CD14-positive monocyte (primary cell): ENCODE measurements around the gene CCL4. TPM values are rescaled to one million over a fixed set of nuclear protein-coding genes. Genes with fewer than 3 reads are reported as not detected.
A peak's percentile ranks its signal among the peaks of the same experiment; 100 is the strongest.
"Not testable (repeated sequence)": the region's sequence is repeated elsewhere in the genome, so short reads cannot be mapped to it uniquely, and the experiment has no call there.

Experiments used
- DNase-seq, 3 donors: peaks; one replicate each; pipeline ENCODE4 v3.0.0-alpha.2; 2011 to 2022
- H2AFZ ChIP-seq: 2 replicates; pipeline ENCODE4 v1.6.0; 2012; ENCODE audit warnings: mild to moderate bottlenecking, low read depth, low read length, inconsistent platforms; ENCODE audit not compliant: insufficient read depth, poor library complexity, severe bottlenecking
- H3K27ac ChIP-seq, 2 donors: 1 replicate in 1 of 2; 2 replicates in 1 of 2; pipeline ENCODE4 v1.5.1; 2012 to 2013; ENCODE audit warnings: low read length in 2 of 2, control low read depth in 1 of 2, inconsistent platforms in 1 of 2, low read depth in 1 of 2, mild to moderate bottlenecking in 1 of 2
- H3K27me3 ChIP-seq, 2 donors: one replicate each; pipeline versions ENCODE4 v1.6.0 to v1.6.1; 2011 to 2013; ENCODE audit warnings: low read length in 2 of 2; ENCODE audit not compliant: control insufficient read depth in 2 of 2, insufficient read depth in 2 of 2
- H3K36me3 ChIP-seq, 2 donors: replicated peaks in 1 of 2; 1 replicate in 1 of 2; 2 replicates in 1 of 2; pipeline versions ENCODE4 v1.5.1 to v1.6.1; 2012 to 2013; ENCODE audit warnings: low read length in 2 of 2, control low read depth in 1 of 2, inconsistent platforms in 1 of 2, mild to moderate bottlenecking in 1 of 2; ENCODE audit not compliant: insufficient read depth in 2 of 2, control insufficient read depth in 1 of 2
- H3K4me1 ChIP-seq, 2 donors: 1 replicate in 1 of 2; 2 replicates in 1 of 2; pipeline versions ENCODE4 v1.5.1 to v1.6.1; 2012 to 2013; ENCODE audit warnings: low read length in 2 of 2, control low read depth in 1 of 2, inconsistent platforms in 1 of 2, mild to moderate bottlenecking in 1 of 2, moderate library complexity in 1 of 2; ENCODE audit not compliant: insufficient read depth in 2 of 2, control insufficient read depth in 1 of 2
- H3K4me2 ChIP-seq: replicated peaks from 2 replicates; pipeline ENCODE3; 2012; ENCODE audit warnings: low read length, moderate library complexity, mild to moderate bottlenecking; ENCODE audit not compliant: poor library complexity, severe bottlenecking; ENCODE audit errors: extremely low read depth
- H3K4me3 ChIP-seq, 3 experiments: fragments of 200-600 bp in 1 of 3; sonication (generic) in 1 of 3; replicated peaks in 1 of 3; 1 replicate in 2 of 3; 2 replicates in 1 of 3; pipeline ENCODE4 v1.5.1; 2011 to 2013; ENCODE audit warnings: low read length in 3 of 3, mild to moderate bottlenecking in 3 of 3, control low read depth in 2 of 3, low read depth in 2 of 3, inconsistent platforms in 1 of 3, moderate library complexity in 1 of 3
- H3K79me2 ChIP-seq: 2 replicates; pipeline ENCODE4 v1.6.0; 2012; ENCODE audit warnings: mild to moderate bottlenecking, control low read depth, inconsistent platforms, low read length, moderate library complexity; ENCODE audit not compliant: insufficient read depth
- H3K9ac ChIP-seq: 2 replicates; pipeline ENCODE4 v1.6.0; 2017; ENCODE audit warnings: low read length, mild to moderate bottlenecking; ENCODE audit not compliant: insufficient read depth, poor library complexity, severe bottlenecking
- H3K9me3 ChIP-seq, 2 donors: replicated peaks in 1 of 2; 1 replicate in 1 of 2; 2 replicates in 1 of 2; pipeline versions ENCODE4 v1.5.1 to v1.6.1; 2012 to 2013; ENCODE audit warnings: low read length in 2 of 2, control low read depth in 1 of 2; ENCODE audit not compliant: control insufficient read depth in 1 of 2, insufficient read depth in 1 of 2
- H4K20me1 ChIP-seq: 2 replicates; pipeline ENCODE4 v1.6.0; 2012; ENCODE audit warnings: mild to moderate bottlenecking, low read length, control low read depth, moderate library complexity; ENCODE audit not compliant: insufficient read depth
- H3K27ac Mint-ChIP-seq, 7 donors: one replicate each; pipeline ENCODE4 v1.8.0; 2020; ENCODE audit warnings: mild to moderate bottlenecking in 7 of 7, mixed read lengths in 7 of 7, moderate library complexity in 6 of 7, inconsistent platforms in 2 of 7
- H3K27me3 Mint-ChIP-seq, 3 donors: one replicate each; pipeline ENCODE4 v1.8.0; 2021 to 2022; ENCODE audit warnings: low read depth in 3 of 3, mild to moderate bottlenecking in 3 of 3, mixed read lengths in 3 of 3, moderate library complexity in 3 of 3, inconsistent platforms in 1 of 3
- H3K36me3 Mint-ChIP-seq, 2 donors: one replicate each; pipeline ENCODE4 v1.8.0; 2020; ENCODE audit warnings: mixed read lengths in 2 of 2, inconsistent platforms in 1 of 2, mild to moderate bottlenecking in 1 of 2
- H3K4me1 Mint-ChIP-seq: one replicate; pipeline ENCODE4 v1.8.0; 2020; ENCODE audit warnings: mild to moderate bottlenecking, mixed read lengths
- H3K4me3 Mint-ChIP-seq, 2 donors: one replicate each; pipeline ENCODE4 v1.8.0; 2020; ENCODE audit warnings: mild to moderate bottlenecking in 2 of 2, mixed read lengths in 2 of 2, moderate library complexity in 1 of 2
- H3K9me3 Mint-ChIP-seq, 7 donors: one replicate each; pipeline ENCODE4 v1.8.0; 2020 to 2022; ENCODE audit warnings: mixed read lengths in 7 of 7, mild to moderate bottlenecking in 6 of 7, moderate library complexity in 6 of 7, inconsistent platforms in 2 of 7
- CTCF ChIP-seq: fragments of 200-600 bp; IDR thresholded peaks from one replicate; pipeline ENCODE4 v1.8.0; 2022; ENCODE audit warnings: antibody characterized with exemption, mild to moderate bottlenecking
- WGBS: methylation state at CpG from one replicate; pipeline ENCODE4 v1.1.5; 2013; ENCODE audit warnings: missing lambda C conversion rate; ENCODE audit not compliant: insufficient coverage; 5-methylcytosine and 5-hydroxymethylcytosine counted together
- intact Hi-C, 2 donors: fragments of 100-400 bp; cut with micrococcal nuclease; formaldehyde crosslinking; loops; one replicate each; pipeline versions ENCODE4 v1.15.0 to v1.15.1; 2023
- polyA plus RNA-seq, 3 donors: library from polyadenylated mRNA; depleted of rRNA in 1 of 3; unstranded in 2 of 3; stranded (reverse) in 1 of 3; fragments of 300-500 nt in 2 of 3; fragments of >200 nt in 1 of 3; fragmentation: Illumina TruSeq in 2 of 3; gene quantifications; 1 replicate in 2 of 3; 2 replicates in 1 of 3; pipeline ENCODE4 v1.2.3, GENCODE V29; 2012 to 2021

The CCL4 gene
- polyA plus RNA-seq, 3 donors: 11.8 to 41.7 (median 40.6) TPM

- Histone ChIP-seq H4K20me1 (no peaks in the 10 kb centered on the region), H3K9me3 (peaks cover 0 to 6% of the 10 kb centered on the region in 2 donors), H3K9ac (no peak overlapping the region), H3K4me3 (no peak overlapping the region), H3K4me2 (no peak overlapping the region), H2AFZ (no peak overlapping the region), H3K27ac (no peak overlapping the region), H3K36me3 (no peaks in the 10 kb centered on the region), H3K4me1 (peaks cover 28 to 29% of the 10 kb centered on the region in 2 donors), H3K79me2 (no peaks in the 10 kb centered on the region), H3K27me3 (no peaks in the 10 kb centered on the region)
- Mint-ChIP-seq H3K4me3 (no peak overlapping the region), H3K4me1 (peaks cover 30% of the 10 kb centered on the region), H3K27me3 (peaks cover 0 to 9% (median 2%) of the 10 kb centered on the region in 3 donors), H3K27ac (no peak overlapping the region), H3K9me3 (peaks cover 5 to 15% (median 10%) of the 10 kb centered on the region in 7 donors), H3K36me3 (no peaks in the 10 kb centered on the region)
- intact Hi-C loops: no loop called here
- 74% methylated on average over 3 of the region's 4 CpGs for WGBS
- no peak for DNase-seq
- no peak for TF ChIP-seq CTCF
Observed at GRCh38 chr17:36111068-36111490, 7.5 kb downstream of the CCL4 start.

GRCh38 chr17:36112572-36112971 is 8.9 kb downstream of the CCL4 start:
- no peaks in the 10 kb centered on the region for H3K79me2 ChIP-seq
- peaks cover 0 to 7% (median 2%) of the 10 kb centered on the region in 3 donors for H3K27me3 Mint-ChIP-seq
- intact Hi-C loops: no loop called here
- H4K20me1 ChIP-seq: no peaks in the 10 kb centered on the region
- TF ChIP-seq CTCF: no peak
- peak overlapping the region in 1 of 7 donors; percentile 41 for H3K27ac Mint-ChIP-seq
- no peak overlapping the region for H2AFZ ChIP-seq
- H3K4me1 Mint-ChIP-seq: peaks cover 16% of the 10 kb centered on the region
- no peaks in the 10 kb centered on the region for H3K36me3 ChIP-seq
- H3K4me2 ChIP-seq: no peak overlapping the region
- H3K27me3 ChIP-seq: no peaks in the 10 kb centered on the region
- DNase-seq: no peak
- peaks cover 5 to 15% (median 10%) of the 10 kb centered on the region in 7 donors for H3K9me3 Mint-ChIP-seq
- H3K4me3 ChIP-seq: no peak overlapping the region
- H3K4me1 ChIP-seq: peaks cover 13 to 14% of the 10 kb centered on the region in 2 donors
- H3K9me3 ChIP-seq: peaks cover 0 to 6% of the 10 kb centered on the region in 2 donors
- no peak overlapping the region for H3K9ac ChIP-seq
- H3K27ac ChIP-seq: no peak overlapping the region
- H3K4me3 Mint-ChIP-seq: no peak overlapping the region
- no peaks in the 10 kb centered on the region for H3K36me3 Mint-ChIP-seq

GRCh38 chr17:36113131-36113530 is 9.5 kb downstream of the CCL4 start:
- intact Hi-C loops, H3K36me3 ChIP-seq, H2AFZ ChIP-seq, H3K27me3 Mint-ChIP-seq, H3K27ac Mint-ChIP-seq, H3K27ac ChIP-seq, H3K4me2 ChIP-seq, DNase-seq, H3K4me1 ChIP-seq, H3K27me3 ChIP-seq, H3K9me3 ChIP-seq, H3K4me3 ChIP-seq, H3K79me2 ChIP-seq, H3K36me3 Mint-ChIP-seq, H3K9ac ChIP-seq, H3K4me3 Mint-ChIP-seq, H4K20me1 ChIP-seq: not testable (repeated sequence)
- H3K4me1 Mint-ChIP-seq: peaks cover 10% of the 10 kb centered on the region
- no CpG with 5 or more reads among the region's 1 CpG for WGBS
- peaks cover 5 to 15% (median 10%) of the 10 kb centered on the region in 7 donors for H3K9me3 Mint-ChIP-seq
